Pons (tissue), 1 donor: ENCODE results near the gene TRIP6.
"Not testable (repeated sequence)": the region's sequence is repeated elsewhere in the genome, so short reads cannot be mapped to it uniquely, and the experiment has no call there.

Experiments used
- DNase-seq: peaks from one replicate; pipeline ENCODE4 v3.0.0-alpha.2; 2016; ENCODE audit warnings: low spot score

The TRIP6 gene

DNA sequence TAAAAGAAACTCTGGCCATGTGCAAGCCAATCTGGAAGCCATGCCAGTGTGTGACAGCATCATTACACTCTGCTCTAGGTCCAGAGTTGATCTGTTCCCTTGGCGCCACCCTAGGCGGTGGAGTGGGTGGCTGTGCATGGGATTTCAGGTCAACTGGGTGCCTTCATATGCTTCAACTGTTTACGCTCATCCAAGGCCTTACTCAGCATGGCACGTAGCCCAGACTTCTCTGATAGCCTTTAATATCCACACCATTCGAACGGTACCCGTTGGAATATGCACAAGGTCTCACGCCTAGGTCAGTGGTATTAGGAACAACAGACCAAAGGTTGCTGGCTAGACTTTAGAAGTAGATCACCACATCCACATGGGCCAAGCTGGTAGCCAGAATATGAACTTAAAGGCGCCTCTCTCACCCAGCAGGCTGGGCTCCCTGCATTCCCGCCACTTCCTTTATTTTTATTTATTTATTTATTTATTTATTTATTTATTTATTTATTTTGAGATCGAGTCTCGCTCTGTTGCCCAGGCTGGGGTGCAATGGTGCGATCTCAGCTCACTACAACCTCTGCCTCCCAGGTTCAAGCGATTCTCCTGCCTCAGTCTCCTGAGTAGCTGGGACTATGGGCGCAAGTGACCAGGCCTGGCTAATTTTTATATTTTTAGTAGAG lies 47.2 kb downstream of the TRIP6 start:
- DNase-seq, result no peak

DNA sequence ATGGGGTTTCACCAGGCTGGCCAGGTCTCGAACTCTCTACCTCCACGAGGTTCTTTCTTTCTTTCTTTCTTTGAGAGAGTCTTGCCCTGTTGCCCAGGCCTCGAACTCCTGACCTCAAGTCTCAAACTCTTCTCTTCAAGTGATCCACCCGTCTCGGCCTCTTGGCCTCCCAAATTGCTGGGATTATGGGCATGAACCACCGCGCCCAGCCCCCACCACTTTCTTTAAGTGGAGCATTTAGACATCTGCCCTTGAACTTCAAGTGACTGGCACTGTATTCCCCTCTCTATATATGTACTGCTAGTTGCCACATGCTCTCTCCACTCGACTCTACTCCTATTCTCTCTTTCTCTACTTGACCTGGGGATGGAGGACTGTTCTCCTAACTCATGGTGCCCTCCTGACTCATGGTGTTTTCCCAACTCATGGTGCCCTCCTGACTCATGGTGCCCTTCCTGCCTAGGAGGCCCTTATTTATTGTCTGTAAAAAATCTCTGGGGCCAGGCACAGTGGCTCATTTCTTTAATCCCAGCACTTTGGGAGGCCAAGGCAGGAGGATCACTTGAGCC lies 47.8 kb downstream of the TRIP6 start:
- DNase-seq, result no peak

DNA sequence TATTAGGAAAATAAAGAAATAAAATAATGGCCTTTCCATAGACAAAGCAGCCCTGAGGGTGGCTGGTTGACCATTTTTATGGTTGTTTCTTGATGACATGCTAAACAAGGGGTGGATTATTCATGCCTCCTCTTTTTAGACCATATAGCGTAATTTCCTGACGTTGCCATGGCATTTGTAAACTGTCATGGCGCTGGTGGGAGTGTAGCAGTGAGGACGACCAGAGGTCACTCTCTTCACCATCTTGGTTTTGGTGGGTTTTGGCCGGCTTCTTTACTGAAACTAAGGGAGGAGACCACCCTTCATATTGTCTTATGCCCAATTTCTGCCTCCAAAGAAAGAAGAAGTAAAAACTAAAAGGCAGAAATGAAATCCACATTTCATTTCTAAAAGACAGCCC lies 52.1 kb downstream of the TRIP6 start:
- not testable (repeated sequence) for DNase-seq

DNA sequence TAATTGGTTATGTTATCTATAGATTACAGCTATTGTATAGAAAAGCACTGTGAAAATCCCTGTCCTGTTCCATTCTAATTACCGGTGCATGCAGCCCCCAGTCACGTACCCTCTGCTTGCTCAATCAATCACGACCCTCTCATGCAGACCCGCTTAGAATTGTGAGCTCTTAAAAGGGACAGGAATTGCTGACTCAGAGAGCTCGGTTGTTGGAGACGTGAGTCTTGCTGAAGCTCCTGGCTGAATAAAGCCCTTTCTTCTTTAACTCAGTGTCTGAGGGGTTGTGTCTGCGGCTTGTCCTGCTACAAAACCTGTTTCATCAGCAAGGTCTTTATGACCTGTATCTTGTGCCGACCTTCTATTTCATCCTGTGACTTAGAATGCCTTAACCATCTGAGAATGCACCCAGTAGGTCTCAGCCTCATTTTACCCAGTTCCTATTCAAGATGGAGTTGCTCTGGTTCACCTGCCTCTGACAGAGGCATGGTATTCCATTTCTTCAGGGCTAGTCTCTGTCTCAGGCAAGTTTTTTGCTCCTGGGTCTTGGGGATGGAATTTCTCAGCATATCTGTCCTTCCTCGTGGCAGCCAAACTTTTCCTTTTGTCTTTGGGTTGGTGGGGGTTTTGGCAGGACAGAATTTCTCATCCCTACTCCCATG lies 52.7 kb downstream of the TRIP6 start:
- not testable (repeated sequence) for DNase-seq

DNA sequence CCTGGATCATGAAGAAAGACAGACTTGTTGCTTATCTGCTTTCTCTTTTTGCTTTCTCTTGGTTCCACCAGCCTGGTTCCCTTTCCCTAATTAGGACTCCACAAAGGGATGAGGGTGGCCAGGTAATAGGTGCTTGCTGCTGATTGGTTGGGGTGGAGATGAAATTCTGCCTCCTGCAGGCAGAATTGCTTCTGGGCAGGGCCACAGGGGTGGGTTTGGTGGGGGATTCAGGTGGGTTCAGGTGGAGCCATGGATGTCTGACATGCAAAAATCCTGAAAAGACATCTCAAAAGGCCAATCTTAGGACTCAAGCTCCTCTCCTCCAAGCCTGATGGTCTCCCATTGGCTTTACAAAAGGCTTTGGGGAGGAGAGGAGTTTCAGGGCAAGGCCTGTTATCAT lies 53.9 kb downstream of the TRIP6 start:
- DNase-seq, result no peak
